ENCODE data around the gene ATP5MC3. TPM values are rescaled to one million over a fixed set of nuclear protein-coding genes. Genes with fewer than 3 reads are reported as not detected.

Gene ATP5MC3
- total and polyA plus RNA-seq, 2 donors (not counting 3 experiments of a cell fraction or from before 2014, with no cell fraction given) = 201 to 452 TPM

- CTCF ChIA-PET = no interaction called here
- no TSS peak for BruUV-seq (replicated peaks)
- DNase-seq (ENCODE audit: low read depth, low spot score) (no peak), FAIRE-seq (no peak)
- H3K79me2 ChIP-seq (ENCODE audit: control insufficient read depth, insufficient read depth, low read length) = peaks cover 32% of the 10 kb centered on the region
- no peaks in the 10 kb centered on the region for H3K27me3 ChIP-seq (ENCODE audit: control insufficient read depth in 2 of 2, insufficient read depth in 2 of 2, low read length in 2 of 2)
- peak overlapping the region; percentile 78 for H3K9ac ChIP-seq (replicated peaks; ENCODE audit: extremely low read depth, insufficient read depth, low read length)
- H3K9me3 ChIP-seq (replicated peaks; ENCODE audit: control insufficient read depth, insufficient read depth, low read length) = no peaks in the 10 kb centered on the region
- peak overlapping the region; percentile 99 for H2AFZ ChIP-seq (ENCODE audit: low read depth, low read length)
- H3K9me1 ChIP-seq (replicated peaks; ENCODE audit: control insufficient read depth, extremely low read depth, insufficient read depth, low read length) = peaks cover 4% of the 10 kb centered on the region
- peak overlapping the region; percentile 66 for H3K4me2 ChIP-seq (ENCODE audit: insufficient read depth, low read length)
- no peaks in the 10 kb centered on the region for H4K20me1 ChIP-seq (replicated peaks; ENCODE audit: control insufficient read depth, extremely low read depth, insufficient read depth, low read length)
- H3K36me3 ChIP-seq (ENCODE audit: control insufficient read depth in 2 of 2, extremely low read depth in 1 of 2, insufficient read depth in 2 of 2, low read length in 2 of 2) = peaks cover 5 to 13% of the 10 kb centered on the region in 2 experiments
- dilution Hi-C loops (cut with MboI; ENCODE audit: extremely low pct_ligation_motif_present, low sequenced_read_pairs) (no loop called here), intact Hi-C loops (cut with micrococcal nuclease) (loop anchor here (1.0 to 10.0 kb wide), 4 partner anchors 14 to 487 kb away; partner anchors contain the start of gene ATF2)
- POLR2A ChIA-PET = no interaction called here
- peak overlapping the region; percentile 48 for H3K27ac ChIP-seq (ENCODE audit: insufficient read depth, low read depth, low read length)
- no peak for TF ChIP-seq FOS (IDR thresholded peaks at IDR 0.05; ENCODE audit: borderline replicate concordance, insufficient read depth, low read length)
- TF ChIP-seq POLR2A (IDR thresholded peaks at IDR 0.05; ENCODE audit: low read depth, low read length) = peak; percentile 7
- TF ChIP-seq GATA2 (IDR thresholded peaks at IDR 0.05; ENCODE audit: insufficient read depth, insufficient read length, low read depth, low read length) = no peak
- H3K4me3 ChIP-seq (replicated peaks in 1 of 3; ENCODE audit: insufficient read depth in 1 of 3, low read depth in 1 of 3, low read length in 3 of 3) = peak overlapping the region; percentile 49 to 74 (median 69)
- H3K4me1 ChIP-seq (ENCODE audit: control insufficient read depth, extremely low read depth, insufficient read depth, low read length) = peaks cover 6% of the 10 kb centered on the region
Observed at GRCh38 chr2:175181877-175182308, 383 bp upstream of the ATP5MC3 start.

GRCh38 chr2:175180701-175181103 lies 808 bp downstream of the ATP5MC3 start:
- peak; percentile 66 for DNase-seq (ENCODE audit: low read depth, low spot score)
- peaks cover 32% of the 10 kb centered on the region for H3K79me2 ChIP-seq (ENCODE audit: control insufficient read depth, insufficient read depth, low read length)
- H3K4me3 ChIP-seq (replicated peaks in 1 of 3; ENCODE audit: insufficient read depth in 1 of 3, low read depth in 1 of 3, low read length in 3 of 3) = peak overlapping the region; percentile 49 to 74 (median 69)
- TF ChIP-seq JUN (IDR thresholded peaks at IDR 0.05; ENCODE audit: borderline replicate concordance, insufficient read depth, insufficient read length, low read depth) = no peak
- no peak for TF ChIP-seq EZH2 (IDR thresholded peaks at IDR 0.05; ENCODE audit: borderline replicate concordance, low read depth, low read length, severe bottlenecking)
- no peak for TF ChIP-seq POLR2A (IDR thresholded peaks at IDR 0.05; ENCODE audit: low read depth, low read length)
- no peaks in the 10 kb centered on the region for H3K9me3 ChIP-seq (replicated peaks; ENCODE audit: control insufficient read depth, insufficient read depth, low read length)
- CTCF ChIA-PET = interaction anchor here (1.2 kb wide), 1 partner anchor 10 kb away, joined by 4 read pairs; no protein-coding TSS in a partner anchor
- dilution Hi-C loops (cut with MboI; ENCODE audit: extremely low pct_ligation_motif_present, low sequenced_read_pairs) = no loop called here
- peak overlapping the region; percentile 78 for H3K9ac ChIP-seq (replicated peaks; ENCODE audit: extremely low read depth, insufficient read depth, low read length)
- no peaks in the 10 kb centered on the region for H4K20me1 ChIP-seq (replicated peaks; ENCODE audit: control insufficient read depth, extremely low read depth, insufficient read depth, low read length)
- no TSS peak for BruUV-seq (replicated peaks)
- H3K4me1 ChIP-seq (ENCODE audit: control insufficient read depth, extremely low read depth, insufficient read depth, low read length) = peaks cover 6% of the 10 kb centered on the region
- H2AFZ ChIP-seq (ENCODE audit: low read depth, low read length) = peak overlapping the region; percentile 99
- POLR2A ChIA-PET = no interaction called here
- peak overlapping the region; percentile 39 for H3K27ac ChIP-seq (ENCODE audit: insufficient read depth, low read depth, low read length)
- H3K27me3 ChIP-seq (ENCODE audit: control insufficient read depth in 2 of 2, insufficient read depth in 2 of 2, low read length in 2 of 2) = no peaks in the 10 kb centered on the region
- intact Hi-C loops (cut with micrococcal nuclease) = loop anchor here (1.0 to 10.0 kb wide), 4 partner anchors 12 to 486 kb away; partner anchors contain the start of gene ATF2
- H3K36me3 ChIP-seq (ENCODE audit: control insufficient read depth in 2 of 2, extremely low read depth in 1 of 2, insufficient read depth in 2 of 2, low read length in 2 of 2) = peaks cover 5 to 13% of the 10 kb centered on the region in 2 experiments
- peak; percentile 71 for FAIRE-seq
- peak overlapping the region; percentile 66 for H3K4me2 ChIP-seq (ENCODE audit: insufficient read depth, low read length)
- peaks cover 4% of the 10 kb centered on the region for H3K9me1 ChIP-seq (replicated peaks; ENCODE audit: control insufficient read depth, extremely low read depth, insufficient read depth, low read length)

Data from endothelial cell of umbilical vein (primary cell).